A204.1 (cell line): ENCODE results near the gene RUVBL2.
"Not testable (repeated sequence)": the region's sequence is repeated elsewhere in the genome, so short reads cannot be mapped to it uniquely, and the experiment has no call there.

ENCODE experiments used
- FAIRE-seq: peaks from 2 replicates; lab custom pipeline; 2012; peaks lifted over from hg19 to GRCh38; lab: Jason Lieb, UNC

The RUVBL2 gene

DNA sequence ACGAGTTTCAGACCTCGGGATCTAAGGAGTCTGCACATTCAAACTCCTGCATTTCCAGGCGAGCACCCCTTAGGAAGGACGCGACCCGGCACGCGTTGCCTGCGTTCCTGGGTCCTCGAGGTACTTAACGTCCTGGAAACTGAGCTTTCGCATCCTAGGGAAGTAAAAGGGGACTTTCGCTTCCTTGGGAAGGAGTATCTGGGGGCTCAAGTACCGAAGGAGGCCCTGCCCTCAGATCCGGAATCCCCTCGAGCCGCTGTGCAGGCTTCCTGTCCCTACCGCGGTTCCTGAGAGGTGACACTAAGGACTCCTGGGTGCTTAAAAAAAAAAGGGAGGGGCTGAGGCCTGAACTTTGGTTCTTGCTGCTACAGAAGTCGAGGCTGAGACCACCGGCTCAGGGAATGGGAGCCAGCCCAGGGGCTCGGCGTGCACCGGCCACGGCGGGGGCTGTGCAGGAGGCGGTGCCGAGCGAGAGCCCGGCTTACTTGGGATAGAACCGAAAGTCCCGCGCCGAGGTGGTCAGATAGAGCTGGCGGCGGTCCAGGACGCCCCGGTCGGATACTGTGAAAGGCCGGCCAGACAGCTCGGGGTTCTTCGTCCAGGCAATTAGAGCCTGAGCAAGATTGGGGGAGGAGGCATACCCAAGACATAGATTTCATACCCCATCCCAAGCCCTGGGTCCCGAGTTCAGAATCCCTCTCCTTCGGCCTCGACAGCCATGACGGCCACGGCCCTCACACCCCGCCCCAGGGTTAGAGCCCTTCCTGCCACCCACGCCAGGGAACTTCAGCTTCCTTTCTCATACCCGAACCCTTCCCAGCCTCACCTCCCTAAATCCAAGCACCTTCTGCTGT is 24.9 kb downstream of the RUVBL2 start:
- FAIRE-seq: not testable (repeated sequence)

- FAIRE-seq: no peak
Observed at GRCh38 chr19:49019242-49019932, 25.7 kb downstream of the RUVBL2 start.

GRCh38 chr19:49020342-49020741 is 26.7 kb downstream of the RUVBL2 start:
- no peak for FAIRE-seq

- FAIRE-seq: no peak
Observed at GRCh38 chr19:49020931-49021895, 27.5 kb downstream of the RUVBL2 start.

DNA sequence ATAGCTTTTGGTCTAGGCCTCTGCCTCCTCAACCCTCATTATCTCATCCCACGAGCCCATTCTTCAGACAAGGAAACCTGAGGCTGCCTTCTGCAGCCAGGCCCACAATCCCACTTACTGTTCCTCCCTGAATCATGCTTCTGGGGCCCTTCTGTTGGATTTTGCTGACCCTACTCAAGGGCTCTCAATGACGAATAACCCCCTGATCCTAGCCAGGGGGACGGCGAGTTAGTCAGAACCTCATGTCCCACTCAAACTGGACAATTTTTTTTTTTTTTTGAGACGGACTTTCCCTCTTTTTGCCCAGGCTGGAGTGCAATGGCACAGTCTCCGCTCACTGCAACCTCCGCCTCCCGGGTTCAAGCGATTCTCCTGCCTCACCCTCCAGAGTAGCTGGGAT is 28.4 kb downstream of the RUVBL2 start:
- FAIRE-seq: no peak

DNA sequence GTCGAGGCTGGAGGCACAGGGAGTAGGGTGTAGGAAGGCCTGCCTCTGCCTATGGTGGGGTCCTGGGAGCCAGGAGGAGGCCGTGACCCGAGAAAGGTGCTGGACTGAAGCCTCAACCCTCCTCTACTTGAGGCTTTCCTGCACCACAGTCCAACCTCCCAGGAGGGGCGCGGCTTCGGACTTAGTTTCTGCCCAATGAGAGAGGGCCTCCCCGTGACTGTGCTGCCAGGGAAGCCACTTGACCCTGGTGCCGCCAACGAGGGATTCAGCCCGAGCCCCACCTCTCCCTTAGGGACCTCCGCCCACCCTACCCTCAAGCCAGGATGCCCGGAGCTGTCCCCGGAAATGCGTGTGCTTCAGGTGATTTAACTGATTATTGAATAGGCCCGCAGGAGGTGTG is 30.5 kb downstream of the RUVBL2 start, which contains the start of gene CGB3:
Gene CGB3, minus strand, starts transcription at position 101 of the 400 bp plus-strand sequence. CDS start 362 bp downstream, outside the sequence.
- FAIRE-seq: not testable (repeated sequence)

DNA sequence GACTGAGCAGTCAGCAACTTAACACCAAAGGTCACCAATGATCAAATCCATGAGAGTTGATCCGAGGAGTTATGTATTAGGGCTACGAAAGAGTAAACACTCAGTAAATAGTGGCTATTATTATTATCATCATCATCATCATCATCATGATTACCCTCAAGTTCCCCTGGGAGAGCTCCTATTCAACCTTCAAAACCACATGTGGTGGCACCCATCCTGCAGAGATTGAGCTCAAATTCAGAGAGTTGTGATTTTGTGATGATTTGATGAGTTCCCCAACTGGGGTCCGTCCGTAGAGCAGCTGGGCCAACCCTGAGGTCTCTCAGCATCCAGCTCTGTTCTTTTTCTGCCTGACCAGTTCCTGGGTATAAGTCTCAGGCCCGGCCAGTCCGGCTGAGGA is 31.4 kb downstream of the RUVBL2 start:
- not testable (repeated sequence) for FAIRE-seq

- FAIRE-seq: not testable (repeated sequence)
Observed at GRCh38 chr19:49025599-49025998, 31.9 kb downstream of the RUVBL2 start.

GRCh38 chr19:49028686-49029085 is 35.0 kb downstream of the RUVBL2 start:
- not testable (repeated sequence) for FAIRE-seq

- not testable (repeated sequence) for FAIRE-seq
Observed at GRCh38 chr19:49029749-49030148, 36.1 kb downstream of the RUVBL2 start.

DNA sequence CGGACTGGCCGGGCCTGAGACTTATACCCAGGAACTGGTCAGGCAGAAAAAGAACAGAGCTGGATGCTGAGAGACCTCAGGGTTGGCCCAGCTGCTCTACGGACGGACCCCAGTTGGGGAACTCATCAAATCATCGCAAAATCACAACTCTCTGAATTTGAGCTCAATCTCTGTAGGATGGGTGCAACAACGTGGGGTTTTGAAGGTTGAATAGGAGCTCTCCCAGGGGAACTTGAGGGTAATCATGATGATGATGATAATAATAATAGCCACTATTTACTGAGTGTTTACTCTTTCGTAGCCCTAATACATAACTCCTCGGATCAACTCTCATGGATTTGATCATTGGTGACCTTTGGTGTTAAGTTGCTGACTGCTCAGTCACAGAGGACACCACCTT is 36.6 kb downstream of the RUVBL2 start:
- not testable (repeated sequence) for FAIRE-seq

DNA sequence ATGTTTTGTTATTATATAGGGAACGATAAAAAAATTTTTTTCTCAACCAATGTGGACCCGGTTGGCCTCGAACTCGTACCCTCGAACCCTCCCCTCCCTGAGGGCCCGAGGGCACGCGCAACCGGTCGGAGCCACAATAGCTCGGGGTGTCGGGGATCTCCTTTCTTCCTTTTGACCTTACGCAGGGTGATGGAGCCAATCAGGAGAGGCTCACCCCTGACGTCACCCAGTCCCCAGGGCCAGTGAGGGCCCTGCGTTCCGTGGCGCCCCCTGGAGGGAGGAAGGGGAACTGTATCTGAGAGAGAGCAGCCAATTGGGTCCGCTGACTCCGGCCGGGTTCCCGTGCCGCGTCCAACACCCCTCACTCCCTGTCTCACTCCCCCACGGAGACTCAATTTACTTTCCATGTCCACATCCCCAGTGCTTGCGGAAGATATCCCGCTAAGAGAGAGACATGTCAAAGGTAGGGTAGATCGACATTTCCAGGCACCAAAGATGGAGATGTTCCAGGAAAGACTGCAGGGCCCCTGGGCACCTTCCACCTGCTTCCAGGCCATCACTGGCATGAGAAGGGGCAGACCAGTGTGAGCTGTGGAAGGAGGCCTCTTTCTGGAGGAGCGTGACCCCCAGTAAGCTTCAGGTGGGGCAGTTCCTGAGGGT is 38.1 kb downstream of the RUVBL2 start, which contains the start of gene CGB2:
Gene CGB2, plus strand, starts transcription at position 249 of the 660 bp plus-strand sequence. Its CDS starts 206 bp downstream, at position 455.
- FAIRE-seq: not testable (repeated sequence)

DNA sequence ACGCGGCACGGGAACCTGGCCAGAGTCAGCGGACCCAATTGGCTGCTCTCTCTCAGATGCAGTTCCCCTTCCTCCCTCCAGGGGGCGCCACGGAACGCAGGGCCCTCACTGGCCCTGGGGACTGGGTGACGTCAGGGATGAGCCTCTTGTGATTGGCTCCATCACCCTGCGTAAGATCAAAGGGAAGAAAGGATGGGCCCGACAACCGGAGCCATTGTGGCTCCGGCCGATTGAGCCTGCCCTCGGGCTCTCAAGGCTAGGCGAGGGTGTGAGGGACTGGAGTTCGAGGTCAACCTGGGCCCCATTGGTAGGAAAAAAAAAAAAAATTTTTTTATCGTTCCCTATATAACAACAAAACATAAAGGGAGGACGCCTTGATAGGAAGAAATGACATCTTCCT is 43.1 kb downstream of the RUVBL2 start, which contains the start of gene CGB1:
Gene CGB1, minus strand, starts transcription at position 81 of the 400 bp plus-strand sequence. CDS start 184 bp downstream, outside the sequence.
- not testable (repeated sequence) for FAIRE-seq

DNA sequence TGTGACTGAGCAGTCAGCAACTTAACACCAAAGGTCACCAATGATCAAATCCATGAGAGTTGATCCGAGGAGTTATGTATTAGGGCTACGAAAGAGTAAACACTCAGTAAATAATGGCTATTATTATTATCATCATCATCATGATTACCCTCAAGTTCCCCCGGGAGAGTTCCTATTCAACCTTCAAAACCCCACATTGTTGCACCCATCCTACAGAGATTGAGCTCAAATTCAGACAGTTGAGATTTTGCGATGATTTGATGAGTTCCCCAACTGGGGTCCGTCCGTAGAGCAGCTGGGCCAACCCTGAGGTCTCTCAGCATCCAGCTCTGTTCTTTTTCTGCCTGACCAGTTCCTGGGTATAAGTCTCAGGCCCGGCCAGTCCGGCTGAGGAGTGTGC is 44.4 kb downstream of the RUVBL2 start:
- not testable (repeated sequence) for FAIRE-seq

DNA sequence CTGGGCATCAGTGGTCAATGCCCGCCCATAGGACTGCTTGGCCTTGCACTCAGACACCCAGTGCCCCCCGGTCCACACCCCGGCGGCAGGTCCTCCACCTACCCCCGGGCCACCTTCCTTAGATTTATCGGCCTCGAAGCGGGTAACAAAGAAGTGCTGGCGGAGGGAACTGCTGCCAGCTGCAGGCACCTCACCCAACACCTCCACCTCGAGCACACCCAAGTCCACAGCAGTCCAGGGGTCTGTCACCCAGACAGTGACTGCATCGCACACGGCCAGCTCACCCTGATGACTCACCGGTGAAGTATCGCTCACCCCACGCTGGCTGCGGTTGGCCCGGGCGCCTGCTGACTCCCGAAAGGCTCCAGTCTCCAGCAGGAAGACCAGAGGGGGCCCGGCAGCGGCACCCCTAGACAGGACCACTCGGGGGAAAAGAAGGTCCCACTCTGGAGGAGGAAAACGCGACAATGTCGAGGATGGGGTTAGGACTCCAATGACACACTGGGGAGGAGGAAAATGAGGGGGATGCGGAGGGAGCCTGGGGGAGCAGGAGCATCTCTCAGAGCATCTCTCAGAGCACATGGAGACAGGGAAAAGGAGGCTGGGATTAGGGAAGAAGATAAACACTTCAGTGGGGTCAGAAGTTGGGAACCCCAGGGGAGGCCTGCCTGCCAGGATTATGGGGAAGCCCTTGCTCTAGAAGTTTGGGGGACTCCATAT is 45.0 kb downstream of the RUVBL2 start:
- not testable (repeated sequence) for FAIRE-seq

DNA sequence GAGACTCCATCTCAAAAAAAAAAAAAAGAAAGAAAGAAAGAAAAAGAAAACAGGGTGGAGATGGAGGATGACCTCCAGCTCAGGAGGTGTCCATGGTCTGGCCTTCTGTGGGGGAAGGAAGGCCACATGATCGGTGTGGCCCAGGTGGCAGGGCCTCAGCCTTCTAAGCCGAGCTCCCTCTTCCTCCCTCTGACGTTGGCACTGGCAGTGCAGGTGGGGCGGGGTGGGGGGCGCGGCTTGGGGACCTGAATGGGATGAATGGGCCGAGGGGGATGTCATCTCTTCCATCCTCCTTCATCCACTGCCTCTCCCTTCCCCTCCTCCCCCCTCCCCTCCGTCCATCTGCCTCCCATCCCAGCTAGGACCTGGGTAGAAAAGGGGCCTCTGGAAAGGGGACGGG is 46.0 kb downstream of the RUVBL2 start:
- FAIRE-seq: not testable (repeated sequence)

- FAIRE-seq: no peak
Observed at GRCh38 chr19:49042177-49042576, 48.5 kb downstream of the RUVBL2 start.

DNA sequence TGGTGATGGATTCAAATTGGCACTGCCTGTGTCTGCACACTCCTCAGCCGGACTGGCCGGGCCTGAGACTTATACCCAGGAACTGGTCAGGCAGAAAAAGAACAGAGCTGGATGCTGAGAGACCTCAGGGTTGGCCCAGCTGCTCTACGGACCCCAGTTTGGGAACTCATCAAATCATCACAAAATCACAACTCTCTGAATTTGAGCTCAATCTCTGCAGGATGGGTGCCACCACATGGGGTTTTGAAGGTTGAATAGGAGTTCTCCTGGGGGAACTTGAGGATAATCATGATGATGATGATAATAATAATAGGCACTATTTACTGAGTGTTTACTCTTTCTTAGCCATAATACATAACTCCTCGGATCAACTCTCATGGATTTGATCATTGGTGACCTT is 49.0 kb downstream of the RUVBL2 start:
- FAIRE-seq: not testable (repeated sequence)

- not testable (repeated sequence) for FAIRE-seq
Observed at GRCh38 chr19:49043548-49043947, 49.9 kb downstream of the RUVBL2 start, which contains the start of gene CGB5. CGB5 (plus strand) TSS chr19:49043848; CDS start chr19:49044210, 362 bp downstream.

- not testable (repeated sequence) for FAIRE-seq
Observed at GRCh38 chr19:49049011-49049410, 55.3 kb downstream of the RUVBL2 start, which contains the start of gene CGB8. CGB8 (minus strand) TSS chr19:49049111; CDS start chr19:49048739, 372 bp downstream.
